COLO668 (cell line): Measurements from ENCODE around the gene SH2D4B.

Experiments
- DNase-seq: peaks from one replicate; lab custom pipeline; 2025; ENCODE audit not compliant: unreplicated experiment; lab: John Stamatoyannopoulos, UW

The SH2D4B gene

DNA sequence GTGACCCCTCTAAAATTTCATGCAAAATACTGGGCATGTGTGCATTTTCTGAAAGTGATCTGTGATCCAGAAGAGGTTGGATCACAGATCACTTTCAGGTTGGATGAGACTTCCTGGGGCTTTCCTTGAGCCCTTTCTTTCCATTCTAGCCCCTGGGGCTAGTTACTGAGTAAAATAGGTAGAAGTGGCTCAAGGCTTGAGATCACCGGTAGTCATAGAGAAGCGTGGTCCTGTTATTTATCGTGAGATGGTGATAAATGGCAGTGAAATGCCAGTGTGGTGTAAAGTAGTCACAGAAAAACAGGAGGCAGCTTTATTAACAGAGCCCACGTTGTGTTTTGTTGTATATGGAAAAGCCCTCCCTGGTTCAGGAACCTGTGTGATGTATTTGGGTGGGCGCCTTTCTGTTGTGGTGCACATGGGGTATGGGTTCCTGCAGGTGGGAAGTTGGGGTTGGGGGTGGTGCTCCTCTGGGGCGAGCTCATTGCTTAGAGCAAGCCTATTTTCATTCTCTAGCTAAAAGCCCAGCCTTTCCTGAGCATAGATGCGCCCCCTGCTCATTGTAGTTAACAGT lies 34.0 kb upstream of the SH2D4B start:
- DNase-seq, result no peak

DNA sequence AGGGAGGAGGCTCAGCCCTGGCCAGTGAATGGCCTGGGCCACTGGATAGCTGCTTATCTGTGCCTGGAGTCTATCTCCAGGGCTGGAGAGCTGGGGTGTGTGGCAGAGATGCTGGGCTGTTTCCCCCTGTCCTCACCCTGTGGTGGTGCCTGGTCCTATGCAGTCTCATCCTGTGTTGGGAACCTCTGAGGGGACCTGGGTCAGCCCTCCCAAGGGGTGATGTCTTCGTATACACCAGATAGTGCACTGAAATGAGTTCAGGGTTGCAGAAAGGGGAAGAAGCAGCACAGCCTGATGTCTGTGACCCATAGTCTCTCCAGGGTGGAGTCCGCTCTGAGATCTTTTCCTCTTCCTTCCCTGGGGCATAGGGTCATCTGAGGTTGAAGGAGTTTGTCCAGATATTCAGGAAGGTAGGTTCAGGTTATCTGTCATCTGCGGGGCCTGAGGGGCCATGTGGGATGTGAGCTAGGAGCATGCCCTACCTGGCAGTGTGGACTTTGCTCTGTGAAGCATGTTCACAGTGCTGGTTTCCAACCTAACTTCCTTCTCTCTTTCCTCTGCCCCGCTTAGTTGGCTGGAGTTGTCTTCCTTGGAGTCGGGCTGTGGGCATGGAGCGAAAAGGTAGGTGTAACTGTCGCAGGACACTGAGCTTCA lies 33.4 kb upstream of the SH2D4B start:
- DNase-seq, result no peak

DNA sequence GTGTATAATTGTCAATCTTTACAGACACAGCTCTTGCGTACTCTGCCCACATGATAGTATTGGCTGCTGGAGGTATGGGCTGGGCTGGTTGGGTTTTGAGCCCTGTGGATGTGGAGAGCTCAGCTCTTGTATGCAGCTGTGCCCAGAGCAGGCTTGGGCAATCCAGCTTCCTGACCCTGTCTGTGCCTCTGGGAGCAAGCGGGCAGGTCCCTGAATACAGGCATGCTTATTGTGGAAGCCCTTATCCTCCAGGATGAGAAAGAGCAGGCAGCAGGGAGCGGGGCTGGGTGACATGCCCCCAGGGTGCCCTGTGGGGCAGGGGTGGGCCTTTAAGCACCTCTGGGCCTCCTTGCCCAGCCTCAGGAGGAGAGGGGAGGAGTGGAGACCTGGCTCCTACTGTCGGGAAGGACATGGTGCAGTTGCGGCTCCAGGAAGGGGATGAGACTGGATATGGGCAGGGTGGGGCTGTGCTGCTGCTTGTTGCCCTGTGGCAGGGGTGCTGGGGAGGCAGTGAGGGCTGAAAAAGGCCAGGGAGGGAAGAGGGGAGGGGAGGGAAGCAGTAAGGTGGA lies 32.7 kb upstream of the SH2D4B start:
- no peak for DNase-seq

DNA sequence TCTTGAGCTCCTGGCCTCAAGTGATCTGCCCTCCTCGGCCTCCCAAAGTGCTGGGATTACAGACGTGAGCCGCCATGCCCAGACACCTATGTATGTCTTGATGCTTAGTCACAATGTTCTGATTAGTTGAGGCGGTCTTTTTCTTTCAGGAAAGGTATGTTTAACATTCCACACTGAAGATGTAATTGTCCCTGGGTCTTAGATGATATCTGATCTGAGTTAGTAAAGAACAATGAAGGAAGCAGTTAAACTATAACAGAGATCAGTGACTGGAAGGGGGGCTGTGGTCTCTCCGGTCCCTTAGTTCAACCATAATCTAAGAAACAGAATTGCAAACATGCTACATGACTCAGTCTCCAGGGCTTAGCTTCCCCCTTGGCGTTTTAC lies 31.5 kb upstream of the SH2D4B start:
- DNase-seq, result no peak

DNA sequence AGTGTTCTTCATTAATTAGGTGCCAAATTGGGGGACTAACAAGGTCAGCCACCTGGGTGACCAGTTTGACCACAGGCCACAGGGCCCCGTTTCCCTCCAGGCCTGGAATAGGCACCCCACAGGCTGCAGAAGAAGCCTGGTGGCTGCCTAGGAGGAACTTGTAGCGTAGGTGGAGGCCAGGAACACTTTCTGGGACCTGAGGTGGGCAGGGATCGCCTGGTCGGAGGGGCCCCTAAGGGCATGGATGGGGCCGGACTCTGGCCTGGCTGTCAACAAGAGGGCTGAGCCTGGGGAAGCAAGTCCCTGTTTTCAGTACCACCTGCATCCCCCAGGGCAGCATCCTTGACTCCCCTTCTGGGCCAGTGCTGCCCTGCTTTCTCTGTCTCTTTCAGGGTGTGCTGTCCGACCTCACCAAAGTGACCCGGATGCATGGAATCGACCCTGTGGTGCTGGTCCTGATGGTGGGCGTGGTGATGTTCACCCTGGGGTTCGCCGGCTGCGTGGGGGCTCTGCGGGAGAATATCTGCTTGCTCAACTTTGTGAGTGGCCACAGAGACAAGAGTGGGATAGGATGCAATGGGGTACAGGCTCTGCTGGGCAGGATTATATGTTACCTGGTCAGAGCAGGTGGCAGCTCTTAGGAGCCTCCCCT lies 30.7 kb upstream of the SH2D4B start:
- no peak for DNase-seq

DNA sequence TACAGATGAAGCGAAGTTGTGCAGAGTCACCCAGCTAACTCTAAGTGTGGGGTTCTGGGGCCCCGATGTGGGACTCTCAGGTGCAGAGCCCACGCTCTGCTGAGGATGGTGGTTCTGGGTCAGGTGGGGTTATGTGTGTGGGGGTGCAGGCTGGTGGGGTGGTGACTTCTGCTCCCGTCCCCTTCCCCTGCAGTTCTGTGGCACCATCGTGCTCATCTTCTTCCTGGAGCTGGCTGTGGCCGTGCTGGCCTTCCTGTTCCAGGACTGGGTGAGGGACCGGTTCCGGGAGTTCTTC lies 28.6 kb upstream of the SH2D4B start:
- DNase-seq, result no peak

DNA sequence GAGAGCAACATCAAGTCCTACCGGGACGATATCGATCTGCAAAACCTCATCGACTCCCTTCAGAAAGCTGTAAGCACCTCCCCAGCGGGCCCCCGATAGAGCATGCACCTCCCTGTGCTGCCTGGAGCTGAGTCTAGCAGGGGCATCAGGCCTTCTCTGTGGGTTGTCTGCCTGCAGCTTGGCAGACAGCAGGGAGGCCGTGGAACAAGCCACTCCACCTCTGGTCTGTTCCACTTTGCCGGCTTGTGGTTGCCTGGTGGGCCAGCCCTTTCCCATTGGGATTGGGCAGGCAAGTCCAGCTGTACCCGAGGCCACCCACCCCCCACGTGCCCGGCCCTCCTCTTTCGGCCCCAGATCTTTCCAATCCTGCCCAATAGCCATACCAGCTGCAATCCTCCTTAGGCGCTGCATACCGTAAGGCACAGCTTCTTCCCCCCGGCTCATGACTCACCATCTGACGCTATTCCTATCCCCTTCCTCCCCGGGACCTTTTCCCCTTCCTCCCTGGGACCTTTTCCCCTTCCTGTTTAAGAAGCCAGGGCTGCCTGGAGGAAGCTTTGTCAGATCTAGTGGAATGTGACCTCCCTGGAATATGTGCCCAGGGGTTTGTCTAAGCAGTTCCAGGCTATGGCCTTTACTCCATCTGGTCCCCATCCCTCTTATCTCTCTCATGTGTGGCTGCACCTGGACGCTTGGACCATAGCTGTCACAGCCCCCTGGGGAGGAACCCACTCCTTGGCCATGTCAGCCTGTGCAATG lies 28.1 kb upstream of the SH2D4B start:
- no peak for DNase-seq

DNA sequence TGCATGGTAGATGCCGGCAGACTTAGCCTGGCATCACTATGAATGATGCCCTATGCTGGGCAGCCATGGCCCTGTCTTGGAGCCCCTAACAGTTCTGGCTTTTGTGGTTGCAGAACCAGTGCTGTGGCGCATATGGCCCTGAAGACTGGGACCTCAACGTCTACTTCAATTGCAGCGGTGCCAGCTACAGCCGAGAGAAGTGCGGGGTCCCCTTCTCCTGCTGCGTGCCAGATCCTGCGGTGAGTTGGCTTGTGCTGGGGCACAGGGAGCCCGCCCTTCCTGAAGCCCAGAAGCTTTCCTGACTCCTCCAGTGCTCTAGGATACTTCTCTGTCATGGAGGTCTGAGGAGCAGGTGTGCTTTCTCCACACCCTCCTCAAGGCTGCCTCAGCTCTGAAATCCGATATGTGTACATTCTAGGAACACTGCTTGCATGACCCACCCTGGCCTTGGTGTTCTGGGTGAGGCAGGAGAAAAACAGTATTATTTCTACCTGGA lies 25.6 kb upstream of the SH2D4B start:
- DNase-seq, result no peak

DNA sequence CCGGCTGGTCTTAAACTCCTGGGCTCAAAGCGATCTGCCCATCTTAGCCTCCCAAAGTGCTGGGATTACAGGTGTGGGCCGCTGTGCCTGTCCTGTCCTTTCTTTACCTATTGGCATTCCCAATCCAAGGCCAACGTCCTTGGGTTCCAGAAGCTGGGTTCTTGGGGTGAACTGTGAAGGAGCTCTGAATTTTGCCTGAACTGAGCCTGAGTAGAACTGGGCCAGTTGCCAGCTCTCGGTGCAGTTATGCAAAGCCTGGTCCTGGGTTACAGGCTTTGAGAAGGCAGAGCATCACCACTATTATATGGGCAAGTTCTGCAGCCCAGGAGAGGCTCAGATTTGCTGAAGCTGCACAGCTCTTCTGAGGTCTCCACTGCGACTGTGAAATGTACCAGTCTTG lies 24.6 kb upstream of the SH2D4B start:
- no peak for DNase-seq

DNA sequence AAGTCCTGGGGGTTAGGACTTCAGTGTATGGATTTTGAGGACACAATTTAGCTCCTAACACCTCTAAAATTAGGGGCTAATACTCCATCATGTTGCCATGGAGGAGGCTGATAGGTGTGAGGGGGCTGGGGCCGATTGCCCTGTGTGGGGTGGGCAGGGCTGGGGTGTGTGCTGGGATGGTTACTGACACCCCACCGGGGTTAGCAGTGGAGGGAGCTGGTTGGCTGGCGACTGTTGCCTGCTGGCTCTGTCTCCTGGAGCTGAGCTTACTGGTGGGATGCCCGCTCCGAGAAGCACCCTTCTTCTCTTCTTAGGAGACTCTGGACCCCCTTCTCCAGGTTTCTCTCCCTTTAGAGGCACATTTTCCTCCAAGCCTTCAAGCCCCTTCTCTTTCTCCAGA lies 22.2 kb upstream of the SH2D4B start:
- DNase-seq, result no peak

DNA sequence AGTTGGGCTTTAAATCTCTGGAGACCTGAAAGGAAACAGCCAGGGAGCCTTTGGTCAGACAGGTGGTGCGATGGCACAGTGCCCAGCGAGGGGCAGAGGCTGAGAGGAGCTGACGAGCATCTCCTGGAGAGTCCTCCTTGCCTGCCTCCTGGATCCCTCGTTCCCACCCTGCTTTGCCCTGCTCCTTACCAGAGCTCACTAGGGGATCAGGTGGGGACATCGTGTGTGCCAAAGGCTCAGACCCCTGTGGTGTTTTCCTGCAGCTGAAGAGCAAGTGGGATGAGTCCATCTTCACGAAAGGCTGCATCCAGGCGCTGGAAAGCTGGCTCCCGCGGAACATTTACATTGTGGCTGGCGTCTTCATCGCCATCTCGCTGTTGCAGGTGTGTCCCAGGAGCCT lies 21.8 kb upstream of the SH2D4B start:
- DNase-seq, result no peak

DNA sequence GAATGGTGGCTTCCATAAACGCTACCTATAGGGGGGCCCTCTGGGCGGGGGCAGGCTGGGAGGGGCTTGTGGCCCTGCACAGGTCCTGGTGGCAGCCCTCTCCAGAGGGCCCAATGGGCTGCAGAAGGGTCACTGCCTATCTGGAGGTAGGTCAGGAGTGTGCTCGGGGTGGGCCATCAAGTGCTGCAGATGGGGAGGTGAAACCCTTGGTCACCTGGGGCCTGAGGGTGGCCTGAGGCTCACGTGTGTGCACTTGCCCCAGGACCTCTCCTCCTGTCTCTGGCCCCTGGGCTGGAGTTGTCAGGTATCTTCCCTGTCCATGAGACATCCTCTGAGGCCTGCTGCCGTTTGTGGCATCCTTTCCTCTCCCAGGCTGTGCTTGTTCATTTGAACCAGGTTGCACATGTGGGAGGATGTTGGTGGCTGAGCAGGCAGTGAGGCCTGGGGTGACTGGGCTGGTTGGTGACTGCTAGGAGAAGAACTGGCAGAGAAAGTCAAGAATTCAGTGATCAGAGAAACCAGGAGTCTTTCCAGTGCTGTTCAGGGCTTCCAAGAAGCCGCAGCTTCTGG lies 21.1 kb upstream of the SH2D4B start:
- no peak for DNase-seq

DNA sequence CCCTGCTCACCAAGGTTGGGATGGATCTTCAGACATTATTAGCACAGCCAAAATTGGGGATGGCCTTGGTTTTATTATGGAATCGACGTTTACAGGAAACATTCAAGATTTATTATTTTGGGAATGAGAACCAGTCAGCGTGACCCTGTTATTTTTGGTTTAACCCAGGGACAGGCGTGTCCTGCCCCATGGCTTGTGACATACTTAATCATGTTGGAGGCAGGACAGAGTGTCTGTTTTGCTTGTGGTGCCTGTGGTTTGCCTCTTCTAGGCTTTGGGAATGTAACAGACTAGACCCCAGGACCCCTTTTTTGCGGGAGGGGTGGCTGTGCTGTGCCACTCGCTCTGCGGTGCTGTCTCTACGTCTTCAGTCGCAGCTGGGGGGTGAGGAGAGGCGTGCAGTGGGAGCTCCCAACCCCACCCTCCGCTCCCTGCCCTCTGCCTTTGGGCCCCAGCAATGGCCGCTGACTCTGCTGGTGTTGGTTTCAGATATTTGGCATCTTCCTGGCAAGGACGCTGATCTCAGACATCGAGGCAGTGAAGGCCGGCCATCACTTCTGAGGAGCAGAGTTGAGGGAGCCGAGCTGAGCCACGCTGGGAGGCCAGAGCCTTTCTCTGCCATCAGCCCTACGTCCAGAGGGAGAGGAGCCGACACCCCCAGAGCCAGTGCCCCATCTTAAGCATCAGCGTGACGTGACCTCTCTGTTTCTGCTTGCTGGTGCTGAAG lies 20.1 kb upstream of the SH2D4B start:
- DNase-seq, result no peak

DNA sequence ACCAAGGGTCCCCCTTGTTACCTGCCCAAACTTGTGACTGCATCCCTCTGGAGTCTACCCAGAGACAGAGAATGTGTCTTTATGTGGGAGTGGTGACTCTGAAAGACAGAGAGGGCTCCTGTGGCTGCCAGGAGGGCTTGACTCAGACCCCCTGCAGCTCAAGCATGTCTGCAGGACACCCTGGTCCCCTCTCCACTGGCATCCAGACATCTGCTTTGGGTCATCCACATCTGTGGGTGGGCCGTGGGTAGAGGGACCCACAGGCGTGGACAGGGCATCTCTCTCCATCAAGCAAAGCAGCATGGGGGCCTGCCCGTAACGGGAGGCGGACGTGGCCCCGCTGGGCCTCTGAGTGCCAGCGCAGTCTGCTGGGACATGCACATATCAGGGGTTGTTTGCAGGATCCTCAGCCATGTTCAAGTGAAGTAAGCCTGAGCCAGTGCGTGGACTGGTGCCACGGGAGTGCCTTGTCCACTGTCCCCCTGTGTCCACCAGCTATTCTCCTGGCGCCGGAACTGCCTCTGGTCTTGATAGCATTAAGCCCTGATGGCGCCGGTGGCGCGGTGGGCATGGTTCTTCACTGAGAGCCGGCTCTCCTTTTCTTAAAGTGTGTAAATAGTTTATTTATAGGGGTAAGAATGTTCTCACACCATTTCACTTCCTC lies 19.4 kb upstream of the SH2D4B start:
- DNase-seq, result no peak

DNA sequence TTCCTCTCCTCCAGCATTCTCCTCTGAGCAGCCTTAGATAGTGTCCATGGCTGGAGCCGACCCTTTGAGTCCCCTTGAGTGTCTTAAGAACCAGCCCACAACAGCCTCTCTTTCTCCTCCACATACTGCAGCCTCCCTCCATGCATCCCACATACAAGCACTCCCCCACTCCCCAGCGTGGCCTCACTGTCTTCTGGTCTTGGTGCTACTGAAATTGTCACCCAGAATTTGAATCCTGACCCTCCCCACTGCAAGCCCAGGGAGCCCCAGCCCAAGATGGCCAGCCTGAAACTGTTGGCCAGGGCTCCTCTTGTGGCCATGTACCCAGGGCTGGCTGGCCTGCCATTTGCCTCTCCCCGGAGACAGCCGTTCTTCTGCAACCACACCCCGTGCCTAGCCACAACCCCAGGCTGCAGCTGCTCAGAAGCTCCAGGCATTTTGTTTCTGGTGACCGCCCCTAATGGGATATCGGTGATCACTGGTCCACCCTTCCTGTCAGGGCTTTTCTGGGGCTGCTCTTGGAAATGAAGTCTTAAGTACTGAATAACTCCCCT lies 18.8 kb upstream of the SH2D4B start:
- no peak for DNase-seq

DNA sequence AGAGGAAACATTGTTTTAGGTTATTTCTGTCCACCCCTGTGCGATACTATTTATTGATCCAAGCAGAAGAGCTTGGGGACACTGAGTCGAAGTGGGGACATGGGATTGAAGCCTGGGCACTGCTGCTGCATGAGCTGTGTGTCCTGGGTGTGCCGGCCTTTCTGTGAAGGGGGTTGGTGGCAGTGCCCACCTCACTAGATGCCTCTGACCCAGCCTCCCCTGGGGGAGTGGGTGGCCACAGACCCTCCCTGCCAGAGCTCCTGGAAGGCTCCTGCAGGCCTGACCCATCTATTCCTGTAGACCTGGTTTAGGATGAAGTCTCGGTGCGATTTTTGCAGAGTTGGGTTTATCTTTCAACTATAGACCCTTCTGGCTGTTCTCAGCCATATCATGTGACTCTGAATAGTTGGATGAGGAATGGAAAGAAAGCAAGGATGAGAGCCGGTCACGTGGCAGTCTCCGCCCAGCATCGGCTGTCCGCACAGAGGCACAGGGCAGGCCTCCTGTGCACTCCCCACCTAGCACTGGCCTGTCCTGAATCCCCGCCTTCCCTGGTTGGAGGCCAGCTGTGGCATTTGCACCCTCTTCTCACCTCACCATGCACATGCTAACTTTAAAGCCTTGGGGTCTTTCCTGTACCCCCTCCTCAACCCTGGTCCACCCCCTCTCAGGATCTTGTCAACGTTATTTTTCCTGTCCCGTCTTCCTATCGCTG lies 17.6 kb upstream of the SH2D4B start:
- no peak for DNase-seq

DNA sequence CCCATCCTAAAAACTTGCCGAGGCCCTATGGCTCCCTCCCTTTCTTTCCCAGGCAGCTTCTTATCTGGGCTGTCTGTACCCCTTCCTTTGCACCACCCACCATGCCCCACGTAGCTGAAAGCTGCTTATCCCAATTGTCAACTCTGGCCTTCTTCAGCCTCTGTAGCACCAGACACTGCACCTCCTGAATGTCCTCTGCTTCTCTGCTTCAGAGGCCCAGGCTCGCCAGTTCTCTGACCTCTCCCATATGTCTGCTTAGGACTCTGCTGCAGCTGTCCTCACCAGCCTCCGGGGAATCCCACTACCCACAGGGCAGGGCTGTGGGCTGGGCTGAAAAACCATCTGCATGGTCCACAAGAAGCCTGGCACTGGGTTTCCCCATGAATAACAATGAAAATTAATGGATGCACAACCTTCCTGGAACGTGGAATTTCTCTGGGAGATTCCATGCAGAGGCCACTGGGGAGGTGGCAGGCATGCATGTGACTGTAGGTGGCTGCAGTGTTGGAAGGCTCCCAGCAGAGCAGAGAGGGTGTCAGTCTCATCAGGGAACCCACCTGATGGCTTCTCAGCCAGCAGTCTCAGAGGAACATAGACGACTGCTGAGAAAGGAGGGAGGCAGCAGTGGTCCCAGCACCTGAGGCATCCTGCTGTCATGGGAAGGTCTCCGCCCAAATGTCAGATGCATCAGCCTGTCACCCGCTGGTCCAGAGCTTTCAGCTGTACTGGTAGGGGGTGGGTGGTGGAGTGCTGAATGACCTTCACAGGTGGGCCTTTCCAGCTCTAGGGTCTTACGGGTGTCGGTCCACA lies 16.8 kb upstream of the SH2D4B start:
- no peak for DNase-seq

DNA sequence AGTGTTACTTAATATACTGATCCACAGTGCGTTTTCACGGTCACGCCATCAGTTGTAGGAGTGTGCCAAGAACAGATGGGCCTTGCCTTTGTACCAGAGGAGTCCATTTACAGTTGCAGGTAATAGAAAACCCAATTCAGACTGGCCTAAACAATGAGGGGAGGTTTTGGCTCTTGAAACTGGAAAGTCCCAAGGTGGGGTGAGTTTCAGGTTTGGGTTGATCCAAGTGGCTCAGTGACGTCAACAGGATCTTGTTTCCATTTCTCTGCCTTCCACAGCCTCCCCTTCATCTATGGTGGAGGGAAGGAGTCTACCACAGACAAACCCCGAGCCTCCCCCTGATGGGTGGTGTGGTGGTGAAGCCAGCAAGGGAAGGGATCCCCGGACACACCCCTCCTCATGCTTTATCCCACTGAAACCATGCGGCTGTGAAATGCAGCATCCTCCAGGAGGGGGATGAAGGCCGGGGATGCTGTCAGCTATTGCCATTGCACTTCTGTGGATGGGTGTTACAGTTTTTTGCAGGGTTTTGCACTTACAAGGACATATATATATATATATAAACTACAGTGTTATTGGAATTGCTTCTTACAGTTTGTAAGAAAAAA lies 14.8 kb upstream of the SH2D4B start:
- no peak for DNase-seq
